ENCODE measurements around the gene TMCO4.
"Not testable (repeated sequence)": the region's sequence is repeated elsewhere in the genome, so short reads cannot be mapped to it uniquely, and the experiment has no call there.

DNA sequence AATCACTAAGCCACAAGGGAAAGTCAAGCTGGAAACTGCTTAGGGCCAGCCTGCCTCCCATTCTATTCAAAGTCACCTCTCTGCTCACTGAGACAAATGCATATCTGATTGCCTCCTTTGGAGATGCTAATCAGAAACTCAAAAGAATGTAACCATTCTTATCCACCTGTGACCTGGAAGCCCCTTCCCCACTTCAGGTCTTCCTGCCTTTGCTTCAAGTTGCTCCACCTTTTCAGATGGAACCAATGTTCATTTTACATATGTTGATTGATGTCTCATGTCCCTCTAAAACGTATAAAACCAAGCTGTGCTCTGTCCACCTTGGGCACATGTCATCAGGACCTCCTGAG is 17.0 kb upstream of the TMCO4 start:
- TF ChIP-seq, protein P1, sequence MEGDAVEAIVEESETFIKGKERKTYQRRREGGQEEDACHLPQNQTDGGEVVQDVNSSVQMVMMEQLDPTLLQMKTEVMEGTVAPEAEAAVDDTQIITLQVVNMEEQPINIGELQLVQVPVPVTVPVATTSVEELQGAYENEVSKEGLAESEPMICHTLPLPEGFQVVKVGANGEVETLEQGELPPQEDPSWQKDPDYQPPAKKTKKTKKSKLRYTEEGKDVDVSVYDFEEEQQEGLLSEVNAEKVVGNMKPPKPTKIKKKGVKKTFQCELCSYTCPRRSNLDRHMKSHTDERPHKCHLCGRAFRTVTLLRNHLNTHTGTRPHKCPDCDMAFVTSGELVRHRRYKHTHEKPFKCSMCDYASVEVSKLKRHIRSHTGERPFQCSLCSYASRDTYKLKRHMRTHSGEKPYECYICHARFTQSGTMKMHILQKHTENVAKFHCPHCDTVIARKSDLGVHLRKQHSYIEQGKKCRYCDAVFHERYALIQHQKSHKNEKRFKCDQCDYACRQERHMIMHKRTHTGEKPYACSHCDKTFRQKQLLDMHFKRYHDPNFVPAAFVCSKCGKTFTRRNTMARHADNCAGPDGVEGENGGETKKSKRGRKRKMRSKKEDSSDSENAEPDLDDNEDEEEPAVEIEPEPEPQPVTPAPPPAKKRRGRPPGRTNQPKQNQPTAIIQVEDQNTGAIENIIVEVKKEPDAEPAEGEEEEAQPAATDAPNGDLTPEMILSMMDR (conservative IDR thresholded peaks at IDR 0.05; ENCODE audit: low read length) = not testable (repeated sequence)
- not testable (repeated sequence) for TF ChIP-seq EZH2phosphoT487 (IDR thresholded peaks at IDR 0.05; ENCODE audit: borderline replicate concordance)
